Cortex of kidney (tissue), 1 donor: ENCODE results near the gene LTBP2.

Experiments
- DNase-seq: peaks from one replicate; lab custom pipeline; 2025; lab: John Stamatoyannopoulos, UW

LTBP2 gene

DNA sequence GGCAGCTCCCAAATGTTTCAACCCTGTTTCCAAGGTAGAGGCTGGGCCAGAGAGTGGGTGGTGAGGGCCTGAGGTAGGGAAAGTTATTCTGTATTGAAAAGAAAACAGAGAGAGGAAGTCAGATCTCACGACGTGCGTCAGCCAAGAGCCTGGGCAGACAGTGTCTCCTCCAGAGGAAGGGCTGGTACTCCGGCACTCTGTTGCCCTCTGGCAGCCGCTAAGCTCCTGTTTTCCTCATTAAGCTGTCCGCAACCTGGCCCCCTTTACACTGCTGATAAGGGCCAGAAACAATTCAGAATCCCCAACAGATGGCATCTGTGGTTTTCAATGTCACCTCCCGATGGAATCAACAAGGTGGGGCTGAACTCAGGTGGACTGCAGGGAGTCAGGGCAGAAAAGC is 26.0 kb upstream of the LTBP2 start:
- no peak for DNase-seq

GRCh38 chr14:74637178-74637550 is 25.1 kb upstream of the LTBP2 start:
- no peak for DNase-seq

GRCh38 chr14:74636424-74637177 is 24.6 kb upstream of the LTBP2 start:
- DNase-seq = no peak

- DNase-seq = no peak
These were observed 23.8 kb upstream of the LTBP2 start for GRCh38 chr14:74635847-74636246.

DNA sequence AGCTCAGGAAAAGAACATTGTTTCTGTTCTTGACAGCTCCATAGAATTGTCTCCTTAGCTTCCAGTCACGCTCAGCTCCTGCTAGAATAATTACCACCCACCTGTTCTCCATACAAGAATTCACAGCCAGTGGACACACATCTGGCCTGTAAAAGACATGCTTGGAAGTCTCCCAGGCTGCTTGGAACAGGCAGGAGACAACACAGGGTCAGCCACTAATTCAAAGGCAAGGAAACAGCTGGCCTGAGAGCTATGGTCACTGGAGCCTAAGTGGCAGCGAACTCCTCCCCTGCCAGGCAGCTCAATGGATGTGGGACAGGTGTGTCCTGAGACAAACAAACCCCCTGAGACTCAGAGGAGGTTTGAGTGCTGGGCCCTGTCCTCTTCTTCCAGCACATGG is 22.9 kb upstream of the LTBP2 start:
- no peak for DNase-seq

GRCh38 chr14:74634481-74634880 is 22.4 kb upstream of the LTBP2 start:
- DNase-seq = no peak

DNA sequence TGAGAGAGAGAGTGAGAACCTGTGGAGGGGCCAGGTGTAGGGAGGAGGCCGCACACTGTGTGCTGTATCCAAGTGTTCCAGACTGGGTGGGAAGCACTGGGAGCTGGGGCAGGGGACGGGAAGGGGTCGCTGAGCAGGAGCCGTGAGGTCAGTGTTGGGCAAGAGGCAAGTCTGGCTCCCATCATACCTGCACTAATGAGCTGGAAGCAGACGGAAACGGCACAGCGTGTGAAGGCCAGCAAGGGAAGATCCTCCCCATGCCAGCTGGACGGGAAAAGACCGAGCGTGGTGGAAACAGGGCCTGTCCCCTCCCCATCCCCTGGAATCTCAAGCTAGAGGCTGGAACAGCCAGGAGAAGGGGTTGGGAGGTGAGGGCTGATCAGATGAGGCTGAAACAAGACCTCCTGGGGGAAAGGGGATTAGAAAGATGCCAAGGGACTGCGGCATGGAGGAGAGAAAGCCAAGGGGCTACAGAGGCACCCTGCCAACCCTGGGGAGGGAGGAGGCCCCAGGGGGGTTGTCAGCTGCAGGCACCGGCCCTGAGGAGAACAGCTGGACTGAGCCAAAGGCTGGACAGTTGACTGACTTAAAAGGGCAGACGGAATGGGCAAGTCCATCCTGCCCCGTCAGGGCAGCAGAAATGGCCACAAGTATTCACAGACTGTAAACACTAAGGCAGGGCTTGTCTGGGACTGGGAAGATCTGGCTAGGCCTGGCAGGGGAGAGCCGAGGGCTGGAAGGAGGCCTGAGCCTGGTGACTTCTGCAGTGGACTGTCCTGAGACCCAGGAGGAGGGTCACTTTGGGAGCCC is 19.0 kb upstream of the LTBP2 start:
- DNase-seq = no peak

DNA sequence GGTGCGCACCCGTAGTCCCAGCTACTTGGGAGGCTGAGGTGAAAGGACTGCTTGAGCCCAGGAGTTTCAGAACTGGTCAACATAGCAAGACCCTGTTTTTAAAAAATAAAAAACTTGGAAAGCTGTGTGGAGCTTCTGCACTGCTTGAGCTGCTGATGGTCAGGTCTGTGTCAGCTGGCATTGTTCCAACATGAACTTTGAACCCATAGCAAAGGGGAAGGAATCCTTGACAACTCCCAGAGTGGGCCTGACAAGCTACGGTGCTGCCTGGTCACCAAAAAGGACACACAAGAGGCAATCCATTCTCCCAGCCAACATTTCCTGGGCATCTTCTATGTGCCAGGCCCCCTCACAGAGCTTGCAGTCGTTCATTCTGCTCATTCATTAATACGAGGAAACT is 16.4 kb upstream of the LTBP2 start:
- no peak for DNase-seq

DNA sequence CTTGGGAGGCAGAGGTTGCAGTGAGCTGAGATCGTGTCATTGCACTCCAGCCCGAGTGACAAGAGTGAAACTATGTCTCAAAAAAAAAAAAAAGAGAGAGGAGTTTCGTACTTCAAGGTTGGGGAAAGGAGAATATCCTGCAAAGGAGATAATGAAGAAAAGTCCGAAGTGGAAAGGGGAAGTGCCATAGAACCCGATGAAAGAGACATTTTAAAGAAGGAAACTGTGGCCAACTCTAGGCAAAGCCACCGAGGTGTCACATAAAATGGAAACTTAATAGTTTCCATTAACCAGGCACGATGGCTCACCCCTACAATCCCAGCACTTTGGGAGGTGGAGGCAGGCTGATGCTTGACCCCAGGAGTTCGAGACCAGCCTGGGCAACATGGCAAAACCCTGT is 15.0 kb upstream of the LTBP2 start:
- DNase-seq = no peak

DNA sequence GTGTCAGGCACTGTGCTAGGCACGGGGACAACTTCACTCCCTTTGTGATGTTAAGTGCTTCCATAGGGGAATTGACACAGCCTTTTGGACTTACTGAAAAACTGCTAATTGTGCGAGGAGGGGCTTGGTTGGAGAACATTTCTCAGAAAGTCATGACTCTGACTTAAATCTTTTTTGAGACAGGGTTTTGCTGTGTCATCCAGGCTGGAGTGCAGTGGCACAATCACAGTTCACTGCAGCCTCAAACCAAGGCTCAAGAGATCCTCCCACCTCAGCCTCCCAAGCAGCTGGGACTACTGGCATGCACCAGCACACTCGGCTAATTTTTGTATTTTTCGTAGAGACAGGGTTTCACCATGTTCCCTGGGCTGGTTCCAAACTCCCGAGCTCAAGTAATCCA is 10.2 kb upstream of the LTBP2 start:
- DNase-seq = no peak

DNA sequence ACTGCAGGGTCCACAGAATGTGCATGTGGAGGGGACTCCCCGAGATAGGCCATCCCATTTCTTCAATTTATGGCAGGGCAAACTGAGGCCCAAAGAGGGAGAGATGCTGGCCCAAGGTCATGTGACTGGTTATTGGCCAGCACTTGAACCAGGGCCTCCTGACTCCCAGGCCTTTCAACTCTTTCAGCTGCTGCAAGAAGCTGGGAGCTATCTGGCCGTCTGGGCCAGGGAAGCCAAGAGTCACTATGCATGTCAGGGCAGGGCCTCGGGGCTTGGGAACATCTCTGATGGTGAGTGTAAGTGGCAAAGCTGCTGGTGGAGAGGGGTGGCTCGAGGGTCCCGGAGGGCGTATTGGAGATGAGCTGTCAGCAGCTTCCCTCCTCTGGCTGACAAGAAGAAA is 9.5 kb upstream of the LTBP2 start:
- DNase-seq = no peak

GRCh38 chr14:74620923-74621322 is 8.9 kb upstream of the LTBP2 start:
- DNase-seq = no peak

DNA sequence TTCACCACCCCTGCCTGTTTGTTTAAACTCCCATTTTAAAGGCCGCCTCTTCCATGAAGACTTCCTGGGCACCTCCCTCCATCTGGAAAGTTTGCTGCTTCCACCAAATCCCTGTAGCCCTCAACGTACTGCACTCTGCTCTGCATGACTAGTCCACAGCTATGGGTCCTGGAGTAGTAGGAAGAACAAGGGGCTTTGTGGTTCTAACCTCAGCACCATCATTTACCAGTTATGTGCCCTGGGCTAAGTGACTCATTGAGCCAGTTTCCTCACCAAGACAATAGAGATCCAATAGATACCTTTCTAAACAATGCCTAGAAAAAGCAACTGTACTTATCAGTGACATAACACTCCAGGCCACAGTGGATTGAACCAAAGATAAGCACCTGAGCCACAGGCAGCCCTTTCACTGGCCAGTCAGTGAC is 8.5 kb upstream of the LTBP2 start:
- DNase-seq = no peak

DNA sequence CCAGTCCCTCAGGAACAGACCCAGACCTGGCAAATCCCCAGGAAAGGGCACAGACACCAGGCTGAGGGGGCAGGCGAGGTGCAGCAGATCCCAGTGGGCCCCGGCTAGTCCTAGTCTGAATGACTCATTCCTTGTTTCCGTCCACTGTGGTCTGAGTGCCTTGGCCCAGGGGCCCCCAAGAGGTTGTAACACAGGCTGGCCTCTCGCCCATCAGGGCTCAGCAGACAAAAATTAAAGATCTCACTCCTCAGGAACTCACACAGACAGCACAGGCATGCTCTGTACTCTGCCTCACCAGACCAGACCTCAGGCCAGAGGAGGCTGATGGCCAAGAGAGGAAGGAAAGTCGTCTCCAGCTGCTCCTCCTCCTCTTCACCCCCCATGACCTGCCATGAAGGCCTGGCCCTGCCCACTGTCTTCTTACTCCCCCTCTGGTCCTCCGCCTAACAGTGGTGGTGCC is 7.7 kb upstream of the LTBP2 start:
- DNase-seq = no peak

DNA sequence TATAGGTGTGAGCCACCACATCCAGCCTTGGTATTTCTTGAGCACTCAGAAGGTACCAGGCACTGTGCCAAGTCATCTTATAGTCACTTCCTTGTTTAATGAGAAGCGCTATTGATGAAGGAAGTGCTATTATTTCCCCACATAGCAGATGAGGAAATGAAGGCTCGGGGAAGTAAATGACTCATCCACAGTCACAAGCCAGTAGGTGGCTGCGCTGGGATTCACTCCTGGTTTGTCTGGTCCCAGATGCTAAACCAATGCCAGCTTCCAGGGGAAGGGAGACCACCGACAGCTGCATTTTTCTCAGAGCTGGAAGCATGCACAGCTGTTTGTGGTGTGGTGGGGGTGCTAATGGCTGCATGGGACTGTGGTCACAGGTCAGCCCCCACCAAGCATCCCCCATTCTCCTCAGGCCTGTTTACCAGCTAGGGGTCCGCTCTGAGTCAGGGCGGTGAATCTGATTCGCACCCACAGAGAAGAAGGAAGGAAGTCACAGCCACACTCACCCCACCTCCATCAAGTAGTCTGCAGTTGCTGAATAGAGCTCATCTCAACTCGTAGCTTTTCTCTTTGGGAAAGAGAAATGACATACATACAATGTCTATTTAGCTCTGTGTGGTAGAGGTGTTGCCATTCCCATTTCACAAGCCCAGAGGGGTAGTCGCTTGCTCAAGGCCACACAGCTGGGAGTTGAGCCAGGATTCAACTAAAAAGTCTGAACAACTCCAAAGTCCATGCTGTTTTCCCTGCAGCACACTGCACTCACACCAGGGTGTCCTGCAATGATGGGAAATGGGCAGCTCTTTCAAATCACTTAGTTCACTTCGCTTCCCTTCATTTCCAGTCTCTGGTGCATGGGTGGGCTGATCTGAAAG is 6.3 kb upstream of the LTBP2 start:
- no peak for DNase-seq

GRCh38 chr14:74616996-74617700 is 5.1 kb upstream of the LTBP2 start:
- DNase-seq = no peak

DNA sequence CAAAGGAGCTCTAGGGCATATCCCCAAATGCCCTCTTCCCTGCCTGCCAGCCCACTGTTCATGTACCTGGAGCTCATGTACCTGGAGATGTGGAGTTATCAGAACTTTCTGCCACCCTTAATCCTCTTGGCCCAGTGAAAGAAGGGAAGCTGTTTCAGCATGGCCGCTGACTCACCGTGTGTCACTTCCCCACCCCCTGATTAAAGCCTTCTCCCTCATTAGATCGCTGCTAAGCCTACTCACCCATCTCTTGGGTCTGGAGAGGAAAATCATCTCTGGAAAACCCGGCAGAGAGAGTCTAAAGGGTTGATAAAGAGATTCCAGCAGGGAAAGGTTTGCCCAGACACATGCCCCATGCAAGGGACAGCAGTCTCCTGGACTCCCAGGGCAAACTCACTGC is 4.5 kb upstream of the LTBP2 start:
- DNase-seq = no peak

- no peak for DNase-seq
These were observed 3.7 kb upstream of the LTBP2 start for GRCh38 chr14:74615735-74616134.

GRCh38 chr14:74614508-74615495 is 2.8 kb upstream of the LTBP2 start:
- no peak for DNase-seq

GRCh38 chr14:74613211-74613914 is 1.3 kb upstream of the LTBP2 start:
- DNase-seq = no peak
